ENCODE results near the gene SLC4A11.
"Not testable (repeated sequence)": the region's sequence is repeated elsewhere in the genome, so short reads cannot be mapped to it uniquely, and the experiment has no call there.

- TF ChIP-seq POLR2A (IDR thresholded peaks at IDR 0.05; ENCODE audit: low read length); GATA1 (IDR thresholded peaks at IDR 0.05; ENCODE audit: low read depth, low read length): not testable (repeated sequence)
Observed at GRCh38 chr20:3182429-3182828, 56.6 kb downstream of the SLC4A11 start.
